Neural cell (in vitro differentiated cells): Measurements from ENCODE around the gene HOXB6. TPM values are rescaled to one million over a fixed set of nuclear protein-coding genes. Genes with fewer than 3 reads are reported as not detected.

Experiments used
- H2AFZ ChIP-seq: fragments of 200-600, 300-800 bp; sonication (generic), shearing (Covaris generic); 2 replicates; pipeline ENCODE4 v1.6.0; 2014; ENCODE audit warnings: low read depth, mild to moderate bottlenecking, antibody characterized with exemption, low read length, moderate library complexity
- H3F3A ChIP-seq: fragments of 200-600 bp; shearing (Covaris generic); 2 replicates; pipeline ENCODE4 v1.6.1; 2016; ENCODE audit warnings: mild to moderate bottlenecking, moderate library complexity, mixed read lengths, antibody characterized with exemption, low read length; ENCODE audit not compliant: insufficient read depth, poor library complexity, severe bottlenecking
- H3K27ac ChIP-seq: fragments of 200-600, 300-800 bp; sonication (generic), shearing (Covaris generic); 2 replicates; pipeline ENCODE4 v1.5.1; 2014; ENCODE audit warnings: mild to moderate bottlenecking, low read length, moderate library complexity
- H3K27me3 ChIP-seq: fragments of 300-800, 200-600 bp; sonication (generic), shearing (Covaris generic); 2 replicates; pipeline ENCODE4 v1.6.0; 2014; ENCODE audit warnings: mild to moderate bottlenecking, low read depth, low read length, moderate library complexity; ENCODE audit not compliant: insufficient read depth
- H3K36me3 ChIP-seq: fragments of 300-800, 200-600 bp; sonication (generic), shearing (Covaris generic); 2 replicates; pipeline ENCODE4 v1.5.1; 2014; ENCODE audit warnings: mild to moderate bottlenecking, antibody characterized with exemption, low read length, moderate library complexity; ENCODE audit not compliant: insufficient read depth
- H3K4me2 ChIP-seq: fragments of 300-800, 200-600 bp; sonication (generic), shearing (Covaris generic); 2 replicates; pipeline ENCODE4 v1.6.0; 2014; ENCODE audit warnings: mild to moderate bottlenecking, low read length
- H3K4me3 ChIP-seq: fragments of 300-800, 200-600 bp; sonication (generic), shearing (Covaris generic); 2 replicates; pipeline ENCODE4 v1.5.1; 2014; ENCODE audit warnings: mild to moderate bottlenecking, low read length, moderate library complexity
- H3K79me2 ChIP-seq: fragments of 200-600 bp; shearing (Covaris generic); replicated peaks from 2 replicates; pipeline ENCODE4 v1.6.0; 2014; ENCODE audit warnings: mild to moderate bottlenecking, low read length, moderate library complexity; ENCODE audit not compliant: insufficient read depth
- H3K9ac ChIP-seq: fragments of 300-800, 200-600 bp; sonication (generic), shearing (Covaris generic); 2 replicates; pipeline ENCODE4 v1.6.1; 2016; ENCODE audit warnings: mild to moderate bottlenecking, low read length, mixed read lengths
- H3K9me2 ChIP-seq: fragments of 200-600 bp; shearing (Covaris generic); 2 replicates; pipeline ENCODE4 v1.6.1; 2016; ENCODE audit warnings: mild to moderate bottlenecking, low read length, mixed read lengths; ENCODE audit not compliant: insufficient read depth
- H3K9me3 ChIP-seq: fragments of 200-600, 300-800 bp; sonication (generic), shearing (Covaris generic); 2 replicates; pipeline ENCODE4 v1.6.1; 2016; ENCODE audit warnings: mild to moderate bottlenecking, mixed run types, low read length, moderate library complexity, mixed read lengths
- H4K20me1 ChIP-seq: fragments of 200-600 bp; shearing (Covaris generic); 2 replicates; pipeline ENCODE4 v1.6.1; 2016; ENCODE audit warnings: mild to moderate bottlenecking, mixed run types; ENCODE audit not compliant: insufficient read depth
- EP300 ChIP-seq: fragments of 450-650 bp; conservative IDR thresholded peaks from 2 replicates; pipeline ENCODE4 v1.6.1; 2014; ENCODE audit warnings: antibody characterized with exemption, mild to moderate bottlenecking, moderate library complexity; ENCODE audit not compliant: poor library complexity, severe bottlenecking
- EZH2 ChIP-seq: fragments of 200-600, 300-800 bp; shearing (Covaris generic), sonication (generic); IDR thresholded peaks from 2 replicates; pipeline ENCODE4 v1.6.1; 2014; ENCODE audit warnings: antibody characterized with exemption, low read length, borderline replicate concordance, mild to moderate bottlenecking; ENCODE audit not compliant: insufficient read depth, poor library complexity, severe bottlenecking
- MXI1 ChIP-seq: fragments of 450-650 bp; conservative IDR thresholded peaks from 2 replicates; pipeline ENCODE4 v1.6.1; 2014; ENCODE audit warnings: antibody characterized with exemption, mild to moderate bottlenecking; ENCODE audit not compliant: poor library complexity, severe bottlenecking
- POLR2AphosphoS5 ChIP-seq: IDR thresholded peaks from 2 replicates; pipeline ENCODE4 v1.6.1; 2012
- RAD21 ChIP-seq: fragments of 450-650 bp; conservative IDR thresholded peaks from 2 replicates; pipeline ENCODE4 v1.6.1; 2014; ENCODE audit warnings: antibody characterized with exemption, mild to moderate bottlenecking, moderate library complexity
- SMC3 ChIP-seq: fragments of 450-650 bp; conservative IDR thresholded peaks from 2 replicates; pipeline ENCODE4 v1.6.1; 2014; ENCODE audit warnings: antibody characterized with exemption, mild to moderate bottlenecking, moderate library complexity; ENCODE audit not compliant: poor library complexity
- TAF1 ChIP-seq: IDR thresholded peaks from 2 replicates; pipeline ENCODE4 v1.6.1; 2012; ENCODE audit warnings: low read depth
- polyA plus RNA-seq: library from polyadenylated mRNA; depleted of rRNA; stranded (reverse); fragments of >200 nt; gene quantifications from 2 replicates; pipeline ENCODE4 v1.2.3, GENCODE V29; 2014
- TF ChIP-seq, protein P1 (sequence below): IDR thresholded peaks from 2 replicates; pipeline ENCODE4 v1.6.1; 2012; ENCODE audit warnings: borderline replicate concordance
- TF ChIP-seq, protein P2 (sequence below): fragments of 450-650 bp; IDR thresholded peaks from 2 replicates; pipeline ENCODE4 v1.5.1; 2014; ENCODE audit warnings: antibody characterized with exemption, mild to moderate bottlenecking, moderate library complexity; ENCODE audit not compliant: poor library complexity, severe bottlenecking

Gene HOXB6
- polyA plus RNA-seq, 1 donor from 2014 or later = not detected

DNA sequence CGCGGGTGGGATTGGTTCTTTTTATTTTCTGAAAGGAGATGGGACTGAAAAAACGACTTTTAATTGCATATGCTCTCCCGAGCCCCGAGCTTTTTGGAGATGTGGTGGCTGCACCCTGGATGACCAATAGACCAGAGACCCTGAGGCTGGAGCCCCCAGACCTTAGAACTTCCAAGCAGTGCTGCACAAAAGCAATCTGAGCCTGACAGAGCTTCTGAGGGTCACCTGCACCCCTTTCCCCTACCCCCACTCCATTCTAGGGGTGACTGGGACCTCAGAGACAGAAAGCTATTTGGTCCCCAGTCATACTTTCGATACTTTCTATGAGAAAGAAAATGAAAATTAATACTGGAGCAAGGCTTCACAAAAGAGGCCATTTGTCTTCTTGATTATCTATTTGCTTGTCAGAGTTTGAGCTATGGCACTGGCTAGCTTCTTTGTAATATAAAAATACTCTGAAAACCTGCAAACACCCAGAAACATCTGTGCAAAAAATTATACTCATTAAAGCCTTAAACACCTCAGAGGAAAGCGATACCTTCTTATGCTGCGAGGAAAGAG is 30.2 kb downstream of the HOXB6 start:
- H2AFZ ChIP-seq = no peak overlapping the region
- H3K27ac ChIP-seq = no peak overlapping the region
- no peak overlapping the region for H3K4me2 ChIP-seq
- no peak overlapping the region for H3K4me3 ChIP-seq
- no peaks in the 10 kb centered on the region for H3K36me3 ChIP-seq
- no peak overlapping the region for H3K9ac ChIP-seq
- H4K20me1 ChIP-seq = no peaks in the 10 kb centered on the region
- H3K9me2 ChIP-seq = no peaks in the 10 kb centered on the region
- TF ChIP-seq SMC3 = no peak
- no peak for TF ChIP-seq MXI1
- TF ChIP-seq, protein P1, sequence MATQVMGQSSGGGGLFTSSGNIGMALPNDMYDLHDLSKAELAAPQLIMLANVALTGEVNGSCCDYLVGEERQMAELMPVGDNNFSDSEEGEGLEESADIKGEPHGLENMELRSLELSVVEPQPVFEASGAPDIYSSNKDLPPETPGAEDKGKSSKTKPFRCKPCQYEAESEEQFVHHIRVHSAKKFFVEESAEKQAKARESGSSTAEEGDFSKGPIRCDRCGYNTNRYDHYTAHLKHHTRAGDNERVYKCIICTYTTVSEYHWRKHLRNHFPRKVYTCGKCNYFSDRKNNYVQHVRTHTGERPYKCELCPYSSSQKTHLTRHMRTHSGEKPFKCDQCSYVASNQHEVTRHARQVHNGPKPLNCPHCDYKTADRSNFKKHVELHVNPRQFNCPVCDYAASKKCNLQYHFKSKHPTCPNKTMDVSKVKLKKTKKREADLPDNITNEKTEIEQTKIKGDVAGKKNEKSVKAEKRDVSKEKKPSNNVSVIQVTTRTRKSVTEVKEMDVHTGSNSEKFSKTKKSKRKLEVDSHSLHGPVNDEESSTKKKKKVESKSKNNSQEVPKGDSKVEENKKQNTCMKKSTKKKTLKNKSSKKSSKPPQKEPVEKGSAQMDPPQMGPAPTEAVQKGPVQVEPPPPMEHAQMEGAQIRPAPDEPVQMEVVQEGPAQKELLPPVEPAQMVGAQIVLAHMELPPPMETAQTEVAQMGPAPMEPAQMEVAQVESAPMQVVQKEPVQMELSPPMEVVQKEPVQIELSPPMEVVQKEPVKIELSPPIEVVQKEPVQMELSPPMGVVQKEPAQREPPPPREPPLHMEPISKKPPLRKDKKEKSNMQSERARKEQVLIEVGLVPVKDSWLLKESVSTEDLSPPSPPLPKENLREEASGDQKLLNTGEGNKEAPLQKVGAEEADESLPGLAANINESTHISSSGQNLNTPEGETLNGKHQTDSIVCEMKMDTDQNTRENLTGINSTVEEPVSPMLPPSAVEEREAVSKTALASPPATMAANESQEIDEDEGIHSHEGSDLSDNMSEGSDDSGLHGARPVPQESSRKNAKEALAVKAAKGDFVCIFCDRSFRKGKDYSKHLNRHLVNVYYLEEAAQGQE = no peak
- H3K79me2 ChIP-seq = no peaks in the 10 kb centered on the region
- H3F3A ChIP-seq = no peaks in the 10 kb centered on the region
- peaks cover 98% of the 10 kb centered on the region for H3K27me3 ChIP-seq
- H3K9me3 ChIP-seq = no peaks in the 10 kb centered on the region

DNA sequence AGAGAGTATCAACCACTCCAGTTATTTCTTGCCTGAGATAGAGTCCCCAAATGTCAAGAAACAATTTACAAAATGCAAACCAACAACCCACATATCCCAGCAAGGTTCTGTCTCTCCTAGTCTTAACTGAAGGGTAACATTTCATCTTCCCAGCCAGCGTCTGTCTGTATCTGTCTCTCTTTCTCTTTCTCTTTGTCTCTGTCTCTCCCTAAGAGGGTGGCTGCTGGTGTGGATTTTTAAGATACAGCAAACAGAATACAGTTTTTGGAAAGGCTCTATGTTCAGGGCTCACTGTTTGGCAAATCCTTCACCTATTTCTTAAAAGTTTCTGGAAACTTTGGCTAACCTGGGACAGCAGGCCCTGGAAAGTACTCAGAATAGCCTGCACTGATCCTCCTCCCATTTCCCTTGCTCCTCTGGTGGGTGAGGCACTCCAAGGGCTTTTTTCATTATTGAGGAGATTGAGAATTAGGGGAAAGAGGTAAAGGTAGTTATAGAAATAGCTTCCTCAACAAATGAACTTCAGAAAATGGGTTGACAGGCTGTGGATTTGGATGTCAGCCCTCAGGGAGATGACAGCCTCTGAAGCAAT is 32.9 kb downstream of the HOXB6 start:
- no peak overlapping the region for H3K4me2 ChIP-seq
- no peak overlapping the region for H3K4me3 ChIP-seq
- no peaks in the 10 kb centered on the region for H4K20me1 ChIP-seq
- no peaks in the 10 kb centered on the region for H3K9me3 ChIP-seq
- H3K9me2 ChIP-seq = no peaks in the 10 kb centered on the region
- H3K79me2 ChIP-seq = no peaks in the 10 kb centered on the region
- no peak overlapping the region for H2AFZ ChIP-seq
- no peak overlapping the region for H3K27ac ChIP-seq
- TF ChIP-seq MXI1 (no peak), EP300 (no peak), EZH2 (no peak), POLR2AphosphoS5 (no peak), RAD21 (no peak), SMC3 (no peak), TAF1 (no peak)
- TF ChIP-seq, protein P1 = no peak
- TF ChIP-seq, protein P2, sequence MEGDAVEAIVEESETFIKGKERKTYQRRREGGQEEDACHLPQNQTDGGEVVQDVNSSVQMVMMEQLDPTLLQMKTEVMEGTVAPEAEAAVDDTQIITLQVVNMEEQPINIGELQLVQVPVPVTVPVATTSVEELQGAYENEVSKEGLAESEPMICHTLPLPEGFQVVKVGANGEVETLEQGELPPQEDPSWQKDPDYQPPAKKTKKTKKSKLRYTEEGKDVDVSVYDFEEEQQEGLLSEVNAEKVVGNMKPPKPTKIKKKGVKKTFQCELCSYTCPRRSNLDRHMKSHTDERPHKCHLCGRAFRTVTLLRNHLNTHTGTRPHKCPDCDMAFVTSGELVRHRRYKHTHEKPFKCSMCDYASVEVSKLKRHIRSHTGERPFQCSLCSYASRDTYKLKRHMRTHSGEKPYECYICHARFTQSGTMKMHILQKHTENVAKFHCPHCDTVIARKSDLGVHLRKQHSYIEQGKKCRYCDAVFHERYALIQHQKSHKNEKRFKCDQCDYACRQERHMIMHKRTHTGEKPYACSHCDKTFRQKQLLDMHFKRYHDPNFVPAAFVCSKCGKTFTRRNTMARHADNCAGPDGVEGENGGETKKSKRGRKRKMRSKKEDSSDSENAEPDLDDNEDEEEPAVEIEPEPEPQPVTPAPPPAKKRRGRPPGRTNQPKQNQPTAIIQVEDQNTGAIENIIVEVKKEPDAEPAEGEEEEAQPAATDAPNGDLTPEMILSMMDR = no peak
- H3K9ac ChIP-seq = no peak overlapping the region
- H3K36me3 ChIP-seq = no peaks in the 10 kb centered on the region
- H3F3A ChIP-seq = no peaks in the 10 kb centered on the region
- peaks cover 100% of the 10 kb centered on the region for H3K27me3 ChIP-seq
